Measurements from ENCODE around the gene PPP1R15B.

DNA sequence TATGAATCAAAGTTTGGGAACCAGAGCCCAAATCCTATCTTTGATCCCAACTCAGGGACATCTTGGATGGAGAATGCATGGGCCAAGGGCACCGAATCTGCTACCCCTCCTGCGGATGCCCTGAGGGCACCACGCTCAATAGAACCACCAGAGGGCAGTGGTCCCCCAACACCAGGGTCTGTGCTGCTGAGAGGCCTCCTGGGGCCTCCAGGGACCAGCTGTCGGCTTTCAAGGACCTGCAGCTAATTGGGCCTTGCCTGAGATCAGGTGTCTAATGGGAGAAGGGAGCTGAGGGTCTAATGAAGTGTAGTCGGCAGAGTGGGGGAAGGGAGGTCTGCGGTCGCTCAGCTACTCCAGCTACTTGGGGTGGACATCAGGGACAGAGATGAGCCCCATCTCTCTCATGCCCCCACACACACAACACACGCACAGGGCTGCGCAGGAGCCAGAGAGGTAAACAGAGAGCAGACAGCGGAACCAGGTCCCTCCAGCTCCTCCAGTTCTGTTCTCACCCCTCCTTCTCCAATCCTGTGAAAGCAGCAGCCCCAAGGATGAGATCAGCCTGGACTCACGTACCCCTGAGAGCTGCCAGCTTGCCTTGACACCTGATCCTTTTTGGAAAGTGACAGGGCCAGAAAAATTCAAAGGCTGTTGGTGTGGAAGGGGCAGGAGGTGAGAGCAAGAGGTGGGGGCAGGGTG, 34.9 kb upstream of the PPP1R15B start:
- TF ChIP-seq, protein P1, sequence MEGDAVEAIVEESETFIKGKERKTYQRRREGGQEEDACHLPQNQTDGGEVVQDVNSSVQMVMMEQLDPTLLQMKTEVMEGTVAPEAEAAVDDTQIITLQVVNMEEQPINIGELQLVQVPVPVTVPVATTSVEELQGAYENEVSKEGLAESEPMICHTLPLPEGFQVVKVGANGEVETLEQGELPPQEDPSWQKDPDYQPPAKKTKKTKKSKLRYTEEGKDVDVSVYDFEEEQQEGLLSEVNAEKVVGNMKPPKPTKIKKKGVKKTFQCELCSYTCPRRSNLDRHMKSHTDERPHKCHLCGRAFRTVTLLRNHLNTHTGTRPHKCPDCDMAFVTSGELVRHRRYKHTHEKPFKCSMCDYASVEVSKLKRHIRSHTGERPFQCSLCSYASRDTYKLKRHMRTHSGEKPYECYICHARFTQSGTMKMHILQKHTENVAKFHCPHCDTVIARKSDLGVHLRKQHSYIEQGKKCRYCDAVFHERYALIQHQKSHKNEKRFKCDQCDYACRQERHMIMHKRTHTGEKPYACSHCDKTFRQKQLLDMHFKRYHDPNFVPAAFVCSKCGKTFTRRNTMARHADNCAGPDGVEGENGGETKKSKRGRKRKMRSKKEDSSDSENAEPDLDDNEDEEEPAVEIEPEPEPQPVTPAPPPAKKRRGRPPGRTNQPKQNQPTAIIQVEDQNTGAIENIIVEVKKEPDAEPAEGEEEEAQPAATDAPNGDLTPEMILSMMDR (IDR thresholded peaks at IDR 0.05) = peak in 2 of 3 experiments; percentile 50 to 71
- TF ChIP-seq POLR2A (IDR thresholded peaks at IDR 0.05) = no peak

Data from testis (tissue), 2 donors.